ENCODE data around the gene RCAN2. TPM values are rescaled to one million over a fixed set of nuclear protein-coding genes. Genes with fewer than 3 reads are reported as not detected.

The RCAN2 gene
- total RNA-seq, 2 experiments from 2014 or later, result not detected

- no peaks in the 10 kb centered on the region for H3K36me3 ChIP-seq (ENCODE audit: insufficient read depth, low read length)
- CTCF ChIA-PET (ENCODE audit: unreplicated experiment), result no interaction called here
- no peak overlapping the region for H3K27ac ChIP-seq (ENCODE audit: low read depth, low read length, poor library complexity, severe bottlenecking)
- no peaks in the 10 kb centered on the region for H3K79me2 ChIP-seq (ENCODE audit: insufficient read depth, low read depth, low read length)
- no peaks in the 10 kb centered on the region for H3K9me2 ChIP-seq (ENCODE audit: insufficient read depth, low read length)
- POLR2A ChIA-PET, result no interaction called here
- H3K4me3 ChIP-seq (ENCODE audit: low read depth, low read length, poor library complexity, severe bottlenecking), result no peak overlapping the region
- no peaks in the 10 kb centered on the region for H4K20me1 ChIP-seq (ENCODE audit: insufficient read depth, low read length)
- no peaks in the 10 kb centered on the region for H3K9me3 ChIP-seq (ENCODE audit: low read length)
- intact Hi-C loops (cut with micrococcal nuclease; ENCODE audit: unreplicated experiment), result no loop called here
- no peak for DNase-seq (ENCODE audit: low spot score)
- BruUV-seq (replicated peaks), result no TSS peak
- no peak overlapping the region for H3K4me2 ChIP-seq (ENCODE audit: low read length)
- no peaks in the 10 kb centered on the region for H3K4me1 ChIP-seq (ENCODE audit: insufficient read depth, low read length, poor library complexity, severe bottlenecking)
- no peak for TF ChIP-seq CTCF (conservative IDR thresholded peaks at IDR 0.05; ENCODE audit: low read length)
- TF ChIP-seq EZH2phosphoT487 (IDR thresholded peaks at IDR 0.05; ENCODE audit: borderline replicate concordance, low read depth, low read length), result no peak
- no peak overlapping the region for H2AFZ ChIP-seq (ENCODE audit: low read length)
Measured at GRCh38 chr6:46504242-46504641, 13.0 kb upstream of the RCAN2 start.

GRCh38 chr6:46502486-46503119, 11.4 kb upstream of the RCAN2 start:
- no peak overlapping the region for H2AFZ ChIP-seq (ENCODE audit: low read length)
- TF ChIP-seq EZH2phosphoT487 (IDR thresholded peaks at IDR 0.05; ENCODE audit: borderline replicate concordance, low read depth, low read length), result no peak
- no peak for TF ChIP-seq CTCF (conservative IDR thresholded peaks at IDR 0.05; ENCODE audit: low read length)
- no peak for DNase-seq (ENCODE audit: low spot score)
- no TSS peak for BruUV-seq (replicated peaks)
- no peaks in the 10 kb centered on the region for H3K36me3 ChIP-seq (ENCODE audit: insufficient read depth, low read length)
- no peaks in the 10 kb centered on the region for H3K4me1 ChIP-seq (ENCODE audit: insufficient read depth, low read length, poor library complexity, severe bottlenecking)
- no peaks in the 10 kb centered on the region for H3K9me3 ChIP-seq (ENCODE audit: low read length)
- no peak overlapping the region for H3K4me2 ChIP-seq (ENCODE audit: low read length)
- no peak overlapping the region for H3K27ac ChIP-seq (ENCODE audit: low read depth, low read length, poor library complexity, severe bottlenecking)
- POLR2A ChIA-PET, result interaction anchor here (0.6 kb wide), 1 partner anchor 111 kb away, joined by 3 read pairs; no protein-coding TSS in a partner anchor
- H3K9me2 ChIP-seq (ENCODE audit: insufficient read depth, low read length), result no peaks in the 10 kb centered on the region
- no peaks in the 10 kb centered on the region for H4K20me1 ChIP-seq (ENCODE audit: insufficient read depth, low read length)
- no peaks in the 10 kb centered on the region for H3K79me2 ChIP-seq (ENCODE audit: insufficient read depth, low read depth, low read length)
- H3K4me3 ChIP-seq (ENCODE audit: low read depth, low read length, poor library complexity, severe bottlenecking), result no peak overlapping the region
- CTCF ChIA-PET (ENCODE audit: unreplicated experiment), result no interaction called here
- intact Hi-C loops (cut with micrococcal nuclease; ENCODE audit: unreplicated experiment), result no loop called here

All from OCI-LY7 (cell line).